Measurements from ENCODE around the gene GRIN2C. TPM values are rescaled to one million over a fixed set of nuclear protein-coding genes. Genes with fewer than 3 reads are reported as not detected.

The GRIN2C gene
- total RNA-seq, 1 experiment from 2014 or later = 0.02 TPM

DNA sequence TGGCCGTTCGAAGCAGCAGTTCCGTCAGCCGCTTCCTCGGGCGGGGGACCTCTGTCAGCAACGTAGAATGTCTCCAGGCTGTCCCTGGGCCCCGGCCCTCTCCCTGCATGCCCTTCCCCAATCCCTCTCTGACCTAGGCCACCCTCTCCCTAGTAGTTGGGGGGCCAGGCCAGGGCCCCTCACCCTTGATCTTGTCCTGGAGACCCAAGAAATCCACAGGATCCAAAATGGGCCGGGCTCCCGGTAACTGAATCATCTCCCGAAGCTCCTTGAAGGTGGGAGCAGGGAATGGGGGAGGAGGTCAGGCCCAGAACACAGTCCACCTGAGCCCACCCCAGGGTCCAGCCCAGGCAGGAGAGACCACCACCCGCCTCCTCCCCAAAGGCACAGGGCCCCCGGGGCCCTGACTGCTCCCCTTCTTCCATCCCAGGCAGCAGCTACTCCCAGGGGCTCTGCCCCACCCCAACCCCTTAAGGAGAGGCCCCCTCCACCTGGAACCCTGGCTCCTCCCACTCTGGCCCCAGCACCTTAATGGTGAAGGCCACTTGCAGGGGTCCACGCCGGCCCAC lies 4.7 kb upstream of the GRIN2C start:
- no peak for DNase-seq (ENCODE audit: low read depth)

DNA sequence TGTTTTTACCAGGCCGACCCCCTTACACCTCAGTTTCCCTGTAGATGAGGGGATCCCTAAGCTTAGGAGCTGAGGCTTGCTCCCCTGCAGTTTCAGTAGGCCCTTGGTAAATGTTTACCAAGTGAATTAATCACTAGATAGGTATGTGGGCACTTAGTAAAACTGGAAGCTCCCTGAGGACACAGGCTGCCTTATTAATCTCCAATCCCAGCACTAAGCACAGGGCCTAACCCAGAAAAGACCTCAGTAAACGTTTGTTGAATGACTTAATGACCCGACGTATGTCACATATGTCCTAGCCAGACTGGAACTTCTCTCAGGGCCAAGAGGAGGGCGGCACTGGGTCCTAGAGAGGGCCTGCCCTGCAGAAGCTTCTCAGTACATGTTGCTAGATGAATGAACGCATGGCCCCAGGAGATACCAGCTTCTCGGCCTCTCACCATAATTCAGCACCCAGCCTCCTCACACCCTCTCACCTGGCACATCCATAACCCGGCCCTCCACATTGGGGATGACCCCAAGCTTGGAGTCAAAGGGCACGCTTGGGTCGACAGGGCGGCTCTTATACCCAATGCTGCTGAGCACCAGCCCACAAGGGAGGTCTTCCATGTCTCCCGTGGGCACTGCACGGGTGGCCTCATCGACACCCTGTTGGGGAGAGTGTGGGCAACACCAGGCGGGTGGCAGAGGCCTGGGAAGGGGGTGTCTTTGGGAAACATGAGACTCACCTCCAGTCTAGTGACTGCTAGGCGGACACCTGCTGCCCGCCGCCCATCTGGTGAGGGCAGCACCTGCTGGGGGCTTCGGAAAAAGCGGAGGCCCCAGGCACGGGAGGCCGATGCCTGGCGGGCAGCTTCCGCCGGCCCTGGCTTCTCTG lies 4.0 kb upstream of the GRIN2C start:
- DNase-seq (ENCODE audit: low read depth) = no peak

DNA sequence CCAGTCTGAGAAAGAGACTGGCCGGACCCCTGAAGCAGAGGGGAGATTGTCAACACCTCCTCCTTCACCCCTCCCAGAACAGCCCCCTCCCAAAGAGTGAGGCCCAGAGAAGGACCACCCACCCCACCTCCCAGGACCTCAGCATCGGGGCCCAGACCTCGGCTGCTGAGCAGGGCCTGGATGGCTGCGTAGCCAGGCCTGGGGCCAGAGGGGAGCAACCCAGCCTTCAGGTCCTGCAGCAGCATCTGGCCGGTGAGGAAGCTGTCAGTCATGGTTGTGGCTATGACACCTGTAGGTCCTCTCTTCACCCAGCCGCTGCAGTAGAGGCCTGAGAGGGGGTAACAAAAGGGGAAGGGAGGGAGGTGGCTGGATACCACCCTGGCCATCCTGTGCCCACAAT lies 3.2 kb upstream of the GRIN2C start:
- DNase-seq (ENCODE audit: low read depth) = no peak

DNA sequence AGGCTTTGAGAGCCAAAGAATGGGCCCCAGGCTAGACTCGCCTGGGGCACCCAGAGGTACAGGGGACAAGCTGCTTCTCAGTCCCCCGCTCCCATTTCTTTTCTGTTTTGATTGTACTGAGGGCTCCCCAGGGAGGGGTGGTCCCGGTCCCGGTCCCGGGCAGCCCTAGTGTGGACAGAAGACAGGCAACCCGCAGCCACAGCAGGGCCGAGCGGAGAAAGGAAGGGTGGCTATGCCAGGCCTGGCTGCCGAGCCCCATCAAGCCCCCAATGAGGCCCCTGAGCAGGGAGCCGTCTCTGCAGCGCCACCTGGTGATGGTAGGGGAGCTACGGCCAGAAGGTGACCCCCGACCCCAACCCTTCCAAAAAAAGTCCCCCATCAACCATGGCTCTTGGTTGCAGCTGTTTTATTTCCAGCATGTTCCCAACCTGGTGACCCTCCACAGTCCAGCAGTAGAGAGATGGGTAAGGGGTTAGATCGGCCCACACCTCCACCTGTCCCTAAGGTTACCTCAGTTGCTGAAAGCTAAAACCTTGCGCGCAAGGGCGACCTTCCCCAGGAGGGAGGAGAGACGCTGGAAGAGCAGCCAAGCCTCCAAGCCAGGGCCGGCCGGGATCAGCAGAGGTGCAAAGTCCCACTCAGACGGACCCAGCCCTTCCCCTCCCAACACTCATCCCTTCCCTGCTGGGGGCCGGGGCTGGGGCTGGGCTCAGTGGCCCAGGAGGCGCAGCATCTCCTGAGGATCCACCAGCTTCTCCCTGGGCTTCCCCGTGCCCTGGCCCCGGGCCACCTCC lies 2.6 kb upstream of the GRIN2C start:
- DNase-seq (ENCODE audit: low read depth) = peak; percentile 53

DNA sequence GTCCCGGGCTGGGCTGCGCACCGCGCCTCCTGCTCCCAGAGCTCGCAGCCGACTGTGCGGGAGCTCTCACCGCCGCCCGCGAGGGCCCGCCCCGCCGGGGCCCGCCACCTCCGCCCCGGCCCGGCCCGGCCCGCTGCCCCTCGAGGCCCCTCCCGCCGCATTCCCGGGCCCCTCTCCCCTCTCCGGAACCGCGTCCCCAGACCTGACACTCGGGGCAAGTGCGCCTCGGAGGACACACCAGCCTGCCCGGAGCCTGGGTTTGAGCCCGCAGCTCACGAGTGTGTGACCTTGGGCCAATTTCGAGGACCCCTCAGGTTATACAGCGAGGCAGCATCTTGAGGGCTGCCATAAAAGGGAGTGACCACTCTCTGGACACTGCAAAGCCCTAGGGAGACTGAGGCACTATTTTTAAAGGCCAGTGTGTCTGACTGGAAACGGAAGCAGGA lies 2.0 kb upstream of the GRIN2C start:
- no peak for DNase-seq (ENCODE audit: low read depth)

DNA sequence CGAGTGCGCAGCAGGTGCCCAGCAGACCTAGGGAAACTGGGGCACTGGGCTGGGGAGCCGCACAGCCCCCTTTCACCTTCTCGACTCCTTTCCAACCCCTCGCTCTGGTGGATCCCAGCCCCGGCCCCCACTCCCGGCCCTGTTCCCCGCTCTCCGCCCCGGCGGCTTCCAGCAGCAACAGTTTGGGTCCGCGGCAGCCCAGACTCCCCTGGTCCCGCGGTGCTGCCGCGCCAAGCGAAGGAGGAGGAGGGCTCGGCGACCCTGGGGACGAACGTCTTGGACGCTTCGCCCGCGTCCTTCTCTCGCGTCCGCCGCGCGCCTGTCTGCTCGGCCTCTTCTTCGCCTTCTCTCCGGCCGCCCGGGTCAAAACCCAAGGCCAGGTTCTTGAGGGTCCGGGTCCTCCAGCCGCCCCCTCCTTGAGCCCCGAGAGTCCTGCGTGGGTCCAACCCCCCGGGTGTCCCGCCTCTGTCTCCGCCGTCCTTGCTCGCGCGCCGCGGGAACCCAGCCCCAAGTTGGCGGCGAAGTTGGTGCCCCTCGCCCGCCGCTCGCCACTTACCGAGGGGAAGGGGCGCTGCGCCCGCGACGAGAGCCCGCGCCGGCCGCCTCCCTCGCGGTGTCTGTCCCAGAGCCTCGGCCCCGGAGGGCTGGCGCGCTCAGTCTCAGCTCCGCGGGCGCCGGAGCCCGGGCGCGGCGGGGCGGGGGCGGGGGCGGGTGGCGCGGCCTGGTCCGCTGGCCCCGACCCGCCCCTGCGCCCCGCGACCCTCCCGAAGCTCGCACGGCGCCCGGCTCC lies 1.4 kb upstream of the GRIN2C start:
- no peak for DNase-seq (ENCODE audit: low read depth)

DNA sequence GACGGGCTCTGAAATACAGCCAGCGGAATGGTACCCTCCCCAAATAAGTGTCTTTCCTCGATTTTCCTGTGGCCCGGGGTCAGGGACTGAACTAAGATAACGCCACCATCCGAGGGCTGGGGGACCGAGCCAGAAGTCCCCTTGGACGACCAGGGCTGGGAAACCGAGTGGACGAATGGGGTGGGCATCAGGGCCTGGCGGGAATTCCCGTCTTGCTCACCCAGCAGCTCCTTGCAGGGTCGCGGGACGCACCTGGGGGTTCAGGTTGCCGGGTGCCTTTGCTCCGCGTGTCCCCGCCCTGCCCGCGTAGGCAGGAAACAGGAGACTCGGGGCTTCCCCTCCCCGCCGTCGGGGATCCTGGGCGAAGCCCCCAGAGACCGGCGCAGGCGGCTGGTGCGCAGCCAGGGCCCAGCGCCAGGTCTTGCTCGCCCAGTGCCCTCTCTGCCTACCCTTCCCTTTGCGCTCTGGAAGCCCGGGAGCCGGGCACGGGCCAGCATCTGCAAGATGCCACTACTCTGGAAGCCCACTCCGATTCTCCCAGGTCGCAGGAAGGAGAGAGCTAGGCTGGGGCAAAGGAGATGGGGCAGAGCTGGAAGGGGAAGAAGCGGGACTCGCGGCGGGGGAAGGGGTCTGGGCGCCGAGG lies 665 bp upstream of the GRIN2C start:
- no peak for DNase-seq (ENCODE audit: low read depth)

DNA sequence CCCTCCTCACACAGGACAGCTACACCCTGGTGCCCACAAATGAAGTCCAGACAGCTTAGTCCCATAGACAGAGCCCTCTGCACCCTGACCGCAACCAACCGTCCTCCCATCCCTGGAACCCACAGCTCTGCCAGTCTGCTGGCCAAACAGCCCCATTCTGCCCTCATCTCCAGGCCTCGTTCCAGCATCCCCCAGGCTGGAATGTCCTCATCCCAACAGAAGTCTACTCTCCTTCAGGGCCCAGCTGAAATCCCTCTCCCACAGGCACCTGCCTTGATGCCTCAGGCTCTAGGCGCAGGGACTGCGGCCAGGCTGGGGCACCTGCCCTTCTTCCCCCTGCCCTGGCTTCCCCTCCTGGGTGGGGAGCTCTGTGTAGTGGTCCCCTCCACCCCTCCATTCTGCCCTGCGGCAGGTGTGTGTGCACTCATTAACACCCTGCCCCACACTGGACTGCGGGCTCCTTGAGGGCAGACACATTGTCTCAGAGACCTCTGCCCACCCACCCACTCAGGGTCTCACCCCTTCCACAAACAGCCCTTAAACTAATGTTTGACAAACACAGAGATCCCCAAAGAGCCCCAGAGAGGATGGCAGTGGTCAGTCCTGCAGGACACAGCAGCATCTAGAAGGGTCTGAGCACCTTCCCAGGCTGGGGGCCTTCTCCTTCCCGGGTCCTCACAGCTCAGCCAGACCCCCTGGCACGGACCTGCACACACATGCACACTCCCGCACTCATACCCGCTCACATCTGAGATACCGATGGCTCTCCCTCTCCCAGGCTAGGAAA lies 820 bp downstream of the GRIN2C start:
- peak; percentile 47 for DNase-seq (ENCODE audit: low read depth)

DNA sequence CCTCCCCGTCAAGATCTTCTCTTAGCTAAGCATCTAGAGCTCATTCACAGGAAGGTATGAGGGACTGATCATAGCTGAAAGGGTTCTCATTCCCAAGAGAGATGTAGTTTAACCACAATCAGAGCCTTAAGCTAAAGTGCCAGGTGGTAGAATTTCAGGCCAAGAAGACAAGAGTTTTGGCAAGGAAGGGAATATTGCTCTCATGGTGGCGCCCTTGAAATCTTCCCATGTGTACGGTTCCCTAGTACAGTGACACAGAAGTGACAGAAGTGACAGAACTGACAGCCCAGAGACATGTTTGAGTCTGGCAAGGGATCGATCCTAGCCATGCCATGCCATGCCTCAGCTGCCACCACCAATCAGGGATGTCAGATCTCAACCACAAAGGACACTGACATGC lies 2.5 kb downstream of the GRIN2C start:
- no peak for DNase-seq (ENCODE audit: low read depth)

DNA sequence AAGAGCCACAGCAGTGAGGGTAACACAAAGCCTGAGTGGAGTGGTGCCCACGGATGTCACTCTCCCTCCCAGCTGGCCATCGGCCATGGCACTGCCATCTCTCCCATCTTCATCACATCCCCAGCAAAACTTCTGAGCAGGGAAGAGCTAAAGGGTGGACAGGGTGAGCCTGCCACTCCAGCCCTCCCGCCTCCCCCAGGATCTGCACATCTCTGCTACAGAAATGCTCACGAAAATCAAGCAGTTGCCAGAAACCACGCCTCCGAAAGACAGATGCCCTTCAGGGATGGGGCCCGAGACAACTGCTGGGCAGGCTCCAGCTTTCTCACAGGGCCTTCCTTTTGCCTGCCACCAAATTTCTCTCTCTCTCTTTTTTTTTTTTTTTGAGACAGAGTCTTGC lies 3.6 kb downstream of the GRIN2C start:
- no peak for DNase-seq (ENCODE audit: low read depth)

DNA sequence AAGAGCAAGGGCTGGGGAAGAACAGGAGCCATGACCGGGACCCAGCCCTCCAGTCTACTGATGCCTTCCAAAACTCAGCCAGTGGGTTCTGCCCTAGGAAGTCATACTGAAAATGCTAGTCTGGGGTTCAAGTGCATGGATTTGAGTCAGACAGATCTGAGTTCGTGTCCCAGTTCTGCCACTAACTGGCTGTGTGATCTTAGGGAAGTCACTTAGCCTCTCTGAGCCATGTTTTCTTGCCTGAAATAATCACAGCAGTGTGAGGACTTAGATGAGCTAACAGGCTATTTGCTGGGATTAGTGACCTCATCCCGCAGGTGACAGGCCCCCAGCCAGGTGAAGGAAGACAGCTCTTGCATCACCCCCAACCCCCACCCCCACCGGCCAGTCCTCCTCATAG lies 4.4 kb downstream of the GRIN2C start:
- DNase-seq (ENCODE audit: low read depth) = no peak

DNA sequence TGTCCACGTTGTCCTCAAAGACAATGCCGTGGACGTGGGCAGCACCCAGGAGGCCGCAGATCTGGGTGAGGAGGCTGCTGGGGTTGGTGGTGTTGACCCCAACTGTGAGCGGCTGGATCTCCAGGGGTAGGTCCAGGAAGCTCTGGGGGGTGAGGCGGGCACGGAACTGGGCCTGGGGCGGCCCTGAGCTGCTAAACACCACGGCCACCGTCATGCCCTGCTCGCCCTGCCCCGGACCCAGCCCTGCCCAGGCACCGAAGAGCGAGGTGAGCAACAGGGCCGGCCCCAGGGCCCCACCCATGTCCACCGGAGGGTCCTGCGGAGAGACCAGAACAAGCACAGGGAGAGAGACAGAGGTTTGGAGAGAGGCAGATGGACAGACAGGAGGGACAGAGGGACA lies 4.9 kb downstream of the GRIN2C start:
- no peak for DNase-seq (ENCODE audit: low read depth)

DNA sequence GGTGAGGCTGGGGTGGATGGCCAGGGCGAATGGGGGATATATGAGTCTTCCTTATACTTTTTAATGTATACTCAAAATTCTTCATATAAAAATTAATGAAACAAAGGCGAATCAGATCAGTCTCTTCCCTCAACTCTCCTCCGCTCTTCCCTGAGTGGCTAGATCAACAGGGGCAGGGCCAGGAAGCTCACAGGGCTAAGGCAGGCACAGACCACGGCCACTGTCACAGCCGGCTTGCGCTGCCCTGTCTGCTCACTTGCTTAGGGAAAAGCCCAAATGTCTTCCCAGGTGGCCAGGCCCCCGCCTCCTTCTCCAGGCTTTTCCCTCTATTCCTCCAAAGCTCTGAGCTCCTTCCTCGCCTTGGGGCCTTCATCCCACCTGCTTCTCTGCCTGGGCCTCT lies 6.0 kb downstream of the GRIN2C start:
- DNase-seq (ENCODE audit: low read depth) = no peak

DNA sequence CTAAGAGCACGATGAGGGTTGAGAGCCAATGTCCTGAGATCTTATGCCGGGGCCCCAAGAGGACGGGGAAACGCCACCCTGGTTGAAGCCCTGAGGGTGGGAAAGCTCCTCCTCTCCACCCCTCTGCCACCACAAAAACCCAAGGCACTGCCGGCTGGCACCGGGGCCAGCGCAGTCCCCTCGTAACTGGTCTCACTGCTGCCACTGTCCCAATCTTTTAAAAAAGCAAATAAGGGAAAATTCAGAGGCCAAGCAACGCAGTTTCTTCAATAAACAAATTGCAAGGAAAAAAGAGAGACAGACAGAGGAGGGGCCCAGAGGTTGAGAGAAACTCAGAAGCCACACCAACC lies 6.7 kb downstream of the GRIN2C start:
- no peak for DNase-seq (ENCODE audit: low read depth)

DNA sequence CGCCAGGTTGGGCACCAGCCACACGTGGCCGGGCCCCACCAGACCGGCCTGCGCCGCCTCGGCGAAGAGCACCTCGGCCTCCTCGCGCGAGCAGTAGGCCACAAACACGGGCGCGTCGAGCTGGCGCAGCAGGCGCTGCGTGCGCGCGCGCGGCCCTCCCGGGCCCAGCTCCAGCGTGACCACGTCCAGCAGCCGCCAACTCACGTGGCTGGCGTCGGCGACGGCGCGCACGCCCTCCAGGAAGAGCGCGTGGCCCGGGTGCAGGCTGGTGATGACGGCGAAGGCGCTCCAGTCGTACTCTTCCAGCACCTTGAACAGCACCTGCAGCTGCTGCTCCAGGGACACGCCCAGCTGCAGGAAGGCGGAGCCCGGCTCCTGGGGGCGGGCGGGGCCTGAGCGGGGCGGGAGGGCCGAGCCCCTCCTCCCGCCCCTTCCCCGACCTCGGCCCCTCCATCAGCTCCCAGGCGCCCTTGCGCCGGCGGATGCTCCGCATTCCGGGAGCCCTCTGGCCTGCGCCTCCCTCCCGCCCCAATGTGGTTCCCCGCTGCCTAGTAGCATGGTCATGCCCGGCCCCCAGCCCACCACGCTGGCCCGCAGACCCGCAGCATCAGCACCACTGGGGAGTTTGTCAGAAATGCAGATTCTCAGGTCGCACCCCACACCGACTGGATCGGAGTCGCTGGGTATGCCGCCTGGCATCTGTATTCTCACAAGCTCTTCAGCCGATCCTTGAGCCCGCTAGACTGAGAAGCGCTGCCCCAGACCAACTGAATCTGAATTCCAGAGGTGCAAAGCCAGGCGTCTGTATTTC lies 7.2 kb downstream of the GRIN2C start:
- DNase-seq (ENCODE audit: low read depth) = no peak

DNA sequence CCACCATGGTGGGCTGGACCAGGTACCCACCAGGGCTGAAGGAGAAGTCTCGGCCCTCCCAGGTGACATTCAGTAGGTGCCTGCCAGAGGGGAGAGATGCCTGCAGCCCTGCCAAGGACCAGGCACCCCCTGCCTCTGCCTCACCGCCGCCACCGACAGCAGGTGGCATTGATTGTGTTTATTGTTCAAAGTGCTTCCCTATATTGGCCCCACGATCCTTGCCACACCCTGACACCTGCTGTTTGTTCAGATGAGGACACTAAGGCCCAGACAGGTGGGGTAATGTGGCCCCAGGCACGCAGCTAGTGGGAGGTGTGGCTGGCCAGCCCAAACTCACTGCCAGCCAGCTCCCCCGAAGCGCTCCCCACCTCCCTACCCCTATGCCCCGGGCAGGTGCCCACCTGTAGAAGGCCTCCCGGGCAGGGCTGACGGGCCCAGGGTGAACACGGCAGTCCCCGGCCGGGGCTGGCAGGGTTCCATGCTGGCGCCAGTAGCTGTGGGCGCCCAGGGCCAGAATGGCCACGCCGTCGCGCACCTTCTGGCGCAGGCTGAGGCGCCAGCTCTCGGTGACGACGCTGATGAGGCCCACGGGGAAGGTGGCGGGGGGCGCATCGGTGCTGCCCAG lies 8.0 kb downstream of the GRIN2C start:
- DNase-seq (ENCODE audit: low read depth) = no peak

DNA sequence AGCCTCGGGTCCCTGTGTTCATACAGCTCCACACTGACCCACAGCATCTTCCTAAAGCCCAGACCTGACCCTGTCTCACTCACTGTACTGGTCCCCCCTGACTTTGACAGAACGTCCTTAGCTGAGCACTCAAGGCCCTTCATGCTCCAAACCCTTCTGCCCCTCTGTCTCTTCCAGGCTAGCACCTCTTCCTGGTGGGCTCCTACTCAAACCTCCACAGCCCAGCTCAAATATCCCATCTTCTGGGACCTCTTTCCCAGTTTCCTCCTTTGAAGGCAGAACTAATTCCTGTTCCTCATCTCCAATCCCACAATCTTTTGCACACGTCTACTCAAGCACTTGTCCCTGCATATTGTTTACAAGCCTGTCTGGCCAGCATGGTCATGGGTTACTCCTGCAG lies 8.8 kb downstream of the GRIN2C start:
- DNase-seq (ENCODE audit: low read depth) = no peak

DNA sequence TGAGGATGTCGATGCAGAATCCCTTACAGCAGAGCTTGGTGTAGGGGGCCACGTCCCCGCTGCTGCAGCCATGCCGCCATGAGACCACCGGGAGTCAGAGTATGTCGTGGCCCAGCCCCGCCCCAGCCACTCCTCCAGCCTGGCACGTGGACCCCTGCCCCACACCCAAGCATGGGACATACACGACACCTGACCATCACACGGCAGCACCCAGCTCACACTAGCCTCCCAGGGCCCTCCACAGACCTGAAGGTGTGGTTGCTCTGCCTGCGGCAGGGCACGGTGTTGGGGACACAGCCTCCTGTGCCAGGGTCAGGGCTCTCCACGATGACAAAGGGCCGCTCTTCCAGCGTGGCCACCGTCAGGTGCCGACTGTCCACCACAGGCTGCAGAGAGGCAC lies 9.4 kb downstream of the GRIN2C start:
- DNase-seq (ENCODE audit: low read depth) = no peak

DNA sequence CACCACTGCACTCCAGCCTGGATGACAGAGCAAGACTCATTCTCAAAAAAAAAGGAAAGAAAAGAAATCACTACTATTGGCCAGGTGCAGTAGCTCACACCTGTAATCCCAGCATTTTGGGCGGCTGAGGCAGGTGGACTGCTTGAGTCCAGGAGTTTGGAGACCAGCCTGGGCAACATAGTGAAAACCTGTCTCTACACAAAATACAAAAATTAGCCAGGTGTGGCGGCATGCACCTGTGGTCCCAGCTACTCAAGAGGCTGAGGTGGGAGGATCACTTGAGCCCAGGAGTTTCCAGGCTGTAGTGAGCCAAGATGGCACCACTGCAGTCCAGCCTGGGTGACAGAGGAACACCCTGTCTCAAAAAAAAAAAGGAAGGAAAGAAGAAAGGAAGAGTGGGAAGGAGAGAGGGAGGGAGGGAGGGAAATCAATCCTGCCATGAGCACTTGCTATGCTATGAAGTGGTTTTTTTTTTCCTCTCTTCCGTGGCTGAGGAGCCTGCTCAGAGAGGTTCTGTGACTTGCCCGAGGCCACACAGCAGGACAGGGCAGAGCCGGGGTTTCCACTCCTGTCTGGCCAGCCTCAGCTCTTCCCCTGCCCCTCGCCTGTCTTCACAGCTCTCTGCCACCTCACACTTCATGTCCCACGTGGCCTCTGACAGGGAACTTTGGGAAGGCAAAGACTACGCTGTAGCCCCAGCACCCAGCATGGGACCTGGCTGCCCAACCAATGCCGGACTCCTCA lies 10.9 kb downstream of the GRIN2C start:
- DNase-seq (ENCODE audit: low read depth) = no peak

All from M059J (cell line).